ENCODE results near the gene CFAP92.

CFAP92 gene

GRCh38 chr3:128991355-128991895 is 2.5 kb downstream of the CFAP92 start:
- in situ Hi-C loops (cut with HindIII; ENCODE audit: low sequenced_read_pairs): loop anchor here (10.0 kb wide), 2 partner anchors 123 to 243 kb away; no protein-coding TSS in a partner anchor

GRCh38 chr3:128988286-128988685 is 5.6 kb downstream of the CFAP92 start:
- in situ Hi-C loops (cut with HindIII; ENCODE audit: low sequenced_read_pairs): no loop called here

DNA sequence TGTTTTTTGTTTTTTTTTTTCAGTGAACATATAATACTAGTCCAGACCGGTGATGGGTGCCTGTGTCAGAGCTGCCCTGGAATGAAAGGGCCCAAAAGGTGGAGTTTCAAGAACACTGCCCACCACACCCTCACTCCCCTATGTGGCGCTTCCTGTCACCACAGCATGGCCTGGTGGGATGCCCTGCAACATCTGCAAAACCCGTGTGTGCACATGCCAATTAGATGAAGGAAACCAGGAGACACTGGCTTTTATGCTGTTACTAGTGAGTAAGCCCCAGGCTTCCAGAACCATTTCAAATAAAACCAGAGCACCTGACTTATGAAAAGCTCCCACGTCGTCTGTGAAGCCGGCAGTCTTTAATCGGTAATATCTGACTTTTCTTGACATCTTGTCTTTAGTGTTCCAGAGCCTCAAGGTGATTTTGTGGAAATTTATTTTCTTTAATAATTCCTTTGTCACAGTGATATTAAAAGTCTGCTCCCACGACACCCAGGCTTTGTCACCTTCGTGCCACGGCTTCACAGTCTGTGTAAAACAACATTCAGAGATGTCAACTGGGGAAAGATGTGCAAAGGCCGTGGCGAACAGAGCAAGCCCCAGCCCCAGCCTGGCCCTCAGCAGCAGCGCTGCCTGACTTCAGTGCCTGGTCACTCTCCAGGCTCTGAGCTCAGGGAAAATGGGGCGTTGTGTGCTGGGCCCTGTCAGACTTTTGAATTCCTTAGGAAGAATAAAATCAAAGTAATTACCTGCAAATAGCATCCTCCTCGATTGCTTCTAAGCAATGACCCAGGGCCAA is 6.4 kb downstream of the CFAP92 start:
- in situ Hi-C loops (cut with HindIII; ENCODE audit: low sequenced_read_pairs): no loop called here

- in situ Hi-C loops (cut with HindIII; ENCODE audit: low sequenced_read_pairs): no loop called here
Measured at GRCh38 chr3:128984596-128984995, 9.3 kb downstream of the CFAP92 start.

- in situ Hi-C loops (cut with HindIII; ENCODE audit: low sequenced_read_pairs): no loop called here
Measured at GRCh38 chr3:128983293-128984069, 10.4 kb downstream of the CFAP92 start.

DNA sequence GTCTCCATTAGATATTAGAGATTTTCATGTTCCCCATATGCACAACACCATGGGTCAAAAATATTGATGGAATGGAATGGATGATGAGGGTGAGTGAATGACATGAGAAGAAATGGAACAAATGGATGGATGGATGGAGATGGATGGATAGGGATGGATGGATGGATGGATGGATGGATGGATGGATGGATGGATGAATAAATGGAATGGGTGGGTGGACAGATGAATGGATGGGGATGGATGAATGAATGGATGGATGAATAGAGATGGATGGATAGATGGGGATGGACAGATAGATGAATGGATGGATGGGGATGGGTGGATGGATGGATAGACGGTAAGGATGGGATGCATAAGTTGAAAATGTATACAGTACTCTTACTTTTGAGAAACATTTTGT is 18.6 kb downstream of the CFAP92 start:
- in situ Hi-C loops (cut with HindIII; ENCODE audit: low sequenced_read_pairs): no loop called here

DNA sequence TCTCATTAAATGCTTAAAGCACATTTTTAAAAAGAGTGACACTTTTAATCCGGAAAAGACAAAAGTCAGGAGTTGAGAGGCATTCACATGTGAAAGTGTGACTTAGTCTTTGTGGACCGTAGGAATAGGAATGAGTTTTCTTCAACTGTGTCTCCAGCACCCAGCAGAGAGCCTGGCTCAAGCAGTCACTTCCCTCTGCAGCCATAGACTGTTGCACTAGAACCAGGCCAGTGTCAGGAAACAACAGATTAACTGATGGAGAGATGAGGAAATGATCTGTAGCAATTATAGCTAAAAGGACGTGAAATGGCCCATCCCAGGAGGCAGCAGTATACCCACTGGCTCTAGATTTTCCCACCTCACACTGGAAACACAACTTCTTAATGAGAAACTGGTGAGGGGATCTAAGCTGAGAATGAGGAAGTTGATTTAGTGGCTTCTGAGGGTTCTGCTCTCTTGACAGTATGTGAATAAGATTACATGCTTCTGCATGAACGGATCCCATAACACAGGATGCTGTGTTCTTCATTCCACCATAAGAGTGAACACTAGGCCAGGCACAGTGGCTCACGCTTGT is 19.8 kb downstream of the CFAP92 start:
- in situ Hi-C loops (cut with HindIII; ENCODE audit: low sequenced_read_pairs): no loop called here

DNA sequence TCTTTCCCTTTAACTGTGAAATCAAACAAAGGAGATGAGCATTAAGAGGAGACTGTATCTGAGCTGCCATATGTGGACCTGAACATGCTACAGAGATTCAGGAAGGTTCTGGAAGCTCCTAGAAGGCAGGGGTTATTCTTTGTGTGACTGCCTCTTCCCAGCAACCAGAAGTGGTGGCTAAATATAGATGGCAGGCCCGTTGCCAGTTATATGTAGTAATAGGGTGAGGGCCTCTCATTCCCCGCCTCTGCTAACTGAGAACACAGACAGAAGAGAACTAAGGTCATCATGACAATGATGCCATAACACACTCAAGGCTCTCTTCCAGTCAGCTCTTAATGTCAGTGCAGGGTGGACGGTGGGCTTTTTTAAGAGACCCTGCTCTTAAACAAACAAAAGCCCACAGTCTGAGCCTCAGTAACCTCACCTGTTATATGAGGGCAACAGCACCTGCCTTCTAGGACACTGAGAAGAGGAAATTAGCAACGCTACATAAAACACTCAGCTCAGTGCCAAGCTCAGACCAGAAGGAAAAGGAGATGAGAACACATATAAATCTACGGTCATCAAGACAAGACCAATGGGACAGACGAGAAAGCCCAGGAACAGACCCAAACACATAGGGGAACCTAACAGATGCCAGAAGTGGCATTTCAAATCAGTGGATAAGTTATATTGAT is 22.3 kb downstream of the CFAP92 start:
- in situ Hi-C loops (cut with HindIII; ENCODE audit: low sequenced_read_pairs): no loop called here

DNA sequence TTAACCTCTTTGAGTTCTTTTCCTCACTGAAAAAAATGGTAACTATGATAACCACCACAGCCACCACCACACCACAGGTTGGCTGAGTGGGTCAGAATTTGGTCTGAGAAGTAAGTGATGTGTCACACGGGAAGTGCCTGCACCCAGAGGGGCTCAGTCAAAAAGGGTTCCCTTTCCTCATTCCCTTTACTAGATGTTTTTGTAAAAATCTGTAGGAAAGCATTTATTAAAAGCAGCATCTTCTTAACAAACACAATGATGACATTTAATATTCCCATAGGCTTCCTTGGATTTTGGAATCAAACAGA is 23.2 kb downstream of the CFAP92 start:
- in situ Hi-C loops (cut with HindIII; ENCODE audit: low sequenced_read_pairs): no loop called here

- in situ Hi-C loops (cut with HindIII; ENCODE audit: low sequenced_read_pairs): no loop called here
Measured at GRCh38 chr3:128969993-128970739, 23.7 kb downstream of the CFAP92 start.

DNA sequence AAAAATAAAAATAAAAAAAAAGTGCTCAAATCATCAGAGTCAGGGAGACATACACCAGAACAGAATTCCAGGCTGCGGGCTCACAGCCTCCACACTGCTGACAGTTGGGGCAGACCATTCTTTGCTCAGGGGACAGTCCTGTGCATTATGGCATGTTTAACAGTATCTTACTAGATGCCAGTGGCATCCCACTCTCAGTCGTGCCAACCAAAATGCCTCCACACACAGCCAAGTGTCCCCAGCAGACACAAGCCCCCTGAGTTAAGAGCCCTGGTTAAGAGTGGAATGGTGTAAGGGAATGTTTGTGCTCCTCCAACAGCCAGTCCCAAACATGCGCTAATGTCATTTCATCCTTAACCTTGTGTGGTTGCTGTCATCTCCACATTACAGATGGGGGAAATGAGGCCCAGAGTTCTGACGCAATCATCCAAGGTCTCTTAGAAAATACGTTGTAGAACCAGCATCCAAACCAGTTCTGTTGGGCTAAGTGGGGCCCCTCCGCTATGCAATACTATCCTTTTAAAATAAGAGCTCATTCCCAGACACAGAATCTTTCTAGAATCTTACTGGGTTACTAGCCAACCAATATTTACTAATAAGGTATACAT is 26.0 kb downstream of the CFAP92 start:
- in situ Hi-C loops (cut with HindIII; ENCODE audit: low sequenced_read_pairs): no loop called here

- in situ Hi-C loops (cut with HindIII; ENCODE audit: low sequenced_read_pairs): no loop called here
Measured at GRCh38 chr3:128965818-128966217, 28.1 kb downstream of the CFAP92 start.

DNA sequence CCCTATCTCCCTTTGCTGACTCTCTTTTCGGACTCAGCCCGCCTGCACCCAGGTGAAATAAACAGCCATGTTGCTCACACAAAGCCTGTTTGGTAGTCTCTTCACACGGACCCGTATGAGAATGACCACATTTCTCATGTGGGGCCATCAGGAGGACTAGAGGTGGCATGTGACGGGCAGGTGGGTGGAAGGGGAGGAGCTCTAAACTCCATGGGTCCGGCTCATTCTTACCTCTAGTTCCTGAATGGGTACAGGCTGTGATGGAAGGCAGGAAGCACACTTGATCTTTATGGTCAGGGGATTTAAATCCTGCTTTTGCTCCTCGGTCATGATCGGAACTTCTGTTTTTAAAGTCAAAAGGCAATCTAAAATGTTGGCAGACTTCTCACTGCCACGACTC is 28.6 kb downstream of the CFAP92 start:
- in situ Hi-C loops (cut with HindIII; ENCODE audit: low sequenced_read_pairs): no loop called here

DNA sequence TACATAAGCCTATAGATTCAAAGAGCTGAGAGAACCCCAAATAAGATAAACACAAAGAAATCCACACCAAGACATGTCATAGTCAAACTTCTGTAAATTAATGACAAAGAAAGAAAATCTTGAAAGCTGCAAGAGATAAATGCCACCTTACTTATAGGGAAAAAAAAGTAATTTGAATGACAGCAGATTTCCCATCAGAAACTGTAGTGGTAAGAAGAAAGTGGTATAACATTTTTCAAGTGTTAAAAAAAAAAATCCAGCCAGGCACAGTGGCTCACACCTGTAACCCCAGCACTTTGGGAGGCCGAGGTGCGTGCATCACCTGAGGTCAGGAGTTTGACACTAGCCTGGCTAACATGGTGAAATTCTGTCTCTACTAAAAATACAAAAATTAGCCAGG is 37.4 kb downstream of the CFAP92 start:
- in situ Hi-C loops (cut with HindIII; ENCODE audit: low sequenced_read_pairs): no loop called here

DNA sequence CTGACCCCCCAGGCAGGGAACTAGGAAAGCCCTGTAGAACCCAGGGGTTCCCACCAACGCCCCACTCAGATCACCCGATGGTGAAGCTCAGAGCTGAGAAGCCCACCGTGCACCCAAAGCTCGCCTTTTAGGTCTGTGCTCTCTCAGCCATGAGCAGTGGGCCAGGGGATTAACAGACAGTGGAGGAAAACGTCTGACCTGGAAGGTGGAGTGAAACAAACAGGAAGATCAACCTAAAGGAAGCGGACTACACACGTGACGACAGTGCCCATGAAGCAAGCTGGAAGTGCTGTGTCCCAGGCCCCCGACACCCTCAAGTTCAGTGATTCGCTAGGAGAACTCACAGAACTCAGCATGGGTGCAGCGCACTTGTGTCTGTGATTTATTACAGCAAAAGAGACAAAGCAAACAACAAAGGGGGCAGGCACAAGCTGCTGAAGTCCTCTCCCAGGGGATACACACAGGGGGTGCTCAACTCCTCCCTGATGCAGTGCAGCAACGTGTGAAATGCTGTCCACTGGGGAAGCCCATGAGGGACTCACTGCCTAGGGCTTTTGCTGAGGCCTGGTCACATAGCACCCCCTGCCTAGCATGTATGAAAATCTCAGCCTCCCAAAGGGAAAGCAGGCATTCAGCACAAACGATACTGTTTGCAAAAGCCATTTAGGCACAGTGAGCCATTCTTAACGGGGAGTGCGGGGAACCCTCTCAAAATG is 43.5 kb downstream of the CFAP92 start:
- in situ Hi-C loops (cut with HindIII; ENCODE audit: low sequenced_read_pairs): no loop called here

DNA sequence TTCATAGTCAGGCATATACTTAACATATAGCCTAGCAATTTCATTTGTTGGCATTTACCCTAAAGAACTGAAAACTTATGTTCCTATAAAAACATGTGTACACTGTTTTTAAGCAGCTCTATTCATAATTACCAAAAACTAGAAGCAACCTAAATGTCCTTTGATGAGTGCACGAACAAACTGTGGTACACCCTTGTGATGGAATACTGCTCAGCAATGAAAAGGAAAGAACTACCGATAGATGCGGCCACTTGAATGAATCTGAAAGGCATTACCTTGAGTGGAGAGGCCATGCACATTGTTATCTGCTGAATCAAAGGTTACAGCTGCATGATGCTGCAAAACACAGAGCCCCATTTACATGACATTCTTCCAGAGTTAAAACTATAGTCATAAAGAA is 44.7 kb downstream of the CFAP92 start:
- in situ Hi-C loops (cut with HindIII; ENCODE audit: low sequenced_read_pairs): no loop called here

DNA sequence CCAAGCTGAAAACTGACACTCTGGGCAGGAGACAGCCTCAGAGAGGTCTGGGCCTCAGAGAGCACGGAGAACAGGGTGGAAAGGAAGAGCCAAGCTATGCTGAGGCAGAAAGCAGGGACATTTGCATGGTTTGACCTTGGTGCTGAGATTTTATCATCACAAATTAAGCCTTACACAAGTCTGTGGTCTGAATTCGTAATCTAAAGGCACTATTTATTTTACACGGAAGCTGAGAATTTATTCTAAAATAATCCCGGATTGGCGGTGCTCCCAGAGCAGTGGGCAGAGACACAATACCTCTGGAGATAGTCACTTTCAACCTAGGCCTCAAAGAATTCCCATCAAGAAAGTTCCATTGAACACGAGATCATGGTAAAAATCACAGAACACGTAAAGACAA is 47.5 kb downstream of the CFAP92 start:
- in situ Hi-C loops (cut with HindIII; ENCODE audit: low sequenced_read_pairs): no loop called here

- in situ Hi-C loops (cut with HindIII; ENCODE audit: low sequenced_read_pairs): no loop called here
Measured at GRCh38 chr3:128945878-128946175, 48.0 kb downstream of the CFAP92 start.

- in situ Hi-C loops (cut with HindIII; ENCODE audit: low sequenced_read_pairs): no loop called here
Measured at GRCh38 chr3:128945041-128945877, 48.6 kb downstream of the CFAP92 start.
